Activated CD4-positive, alpha-beta T cell treated with anti-CD3 and anti-CD28 coated beads, Interleukin-2, amount 10 ng/mL, durations not matched to agents 7 days and 5 days (primary cell): ENCODE data around the gene MACROD1. TPM values are rescaled to one million over a fixed set of nuclear protein-coding genes. Genes with fewer than 3 reads are reported as not detected.
"Not testable (repeated sequence)": the region's sequence is repeated elsewhere in the genome, so short reads cannot be mapped to it uniquely, and the experiment has no call there.

ENCODE experiments used
- CTCF ChIA-PET: fragments of 350-600 bp; sonication (Branson Sonifier 250); formaldehyde crosslinking; loops from one replicate; lab custom pipeline; 2021; ENCODE audit warnings: antibody characterized with exemption; lab: Charles Lee
- POLR2A ChIA-PET: fragments of 350-600 bp; sonication (Branson Sonifier 250); formaldehyde crosslinking; loops from one replicate; lab custom pipeline; 2021; ENCODE audit warnings: antibody characterized with exemption; lab: Charles Lee
- DNase-seq: peaks from one replicate; pipeline ENCODE4 v3.0.0-alpha.2; 2020
- H3K27ac Mint-ChIP-seq: one replicate; pipeline ENCODE4 v1.8.0; 2021; ENCODE audit warnings: mild to moderate bottlenecking, moderate library complexity, mixed read lengths
- H3K27me3 Mint-ChIP-seq: one replicate; pipeline ENCODE4 v1.8.0; 2021; ENCODE audit warnings: mixed read lengths
- H3K36me3 Mint-ChIP-seq: one replicate; pipeline ENCODE4 v1.8.0; 2021; ENCODE audit warnings: low read depth, mixed read lengths
- H3K4me1 Mint-ChIP-seq: one replicate; pipeline ENCODE4 v1.8.0; 2021; ENCODE audit warnings: mixed read lengths
- H3K4me3 Mint-ChIP-seq: one replicate; pipeline ENCODE4 v1.8.0; 2021; ENCODE audit warnings: mild to moderate bottlenecking, moderate library complexity, mixed read lengths
- H3K9me3 Mint-ChIP-seq: one replicate; pipeline ENCODE4 v1.8.0; 2021; ENCODE audit warnings: mixed read lengths
- total RNA-seq, 2 experiments: library from RNA; stranded (reverse); gene quantifications; one replicate each; pipeline ENCODE4 v1.2.3, GENCODE V29; 2021

Gene MACROD1
- total RNA-seq, 2 experiments from 2014 or later: 9.2 to 11.6 TPM

GRCh38 chr11:63969461-63969860 is 196.5 kb downstream of the MACROD1 start:
- ChIA-PET POLR2A (no interaction called here), CTCF (interaction anchor here (0.5 to 1.6 kb wide), 2 partner anchors 23 to 876 kb away, joined by 4 read pairs; no protein-coding TSS in a partner anchor)
- H3K36me3 Mint-ChIP-seq: peaks cover 9% of the 10 kb centered on the region
- DNase-seq: no peak
- peaks cover 4% of the 10 kb centered on the region for H3K27me3 Mint-ChIP-seq
- no peak overlapping the region for H3K27ac Mint-ChIP-seq
- H3K4me1 Mint-ChIP-seq: peaks cover 8% of the 10 kb centered on the region
- H3K9me3 Mint-ChIP-seq: peaks cover 2% of the 10 kb centered on the region
- H3K4me3 Mint-ChIP-seq: no peak overlapping the region

DNA sequence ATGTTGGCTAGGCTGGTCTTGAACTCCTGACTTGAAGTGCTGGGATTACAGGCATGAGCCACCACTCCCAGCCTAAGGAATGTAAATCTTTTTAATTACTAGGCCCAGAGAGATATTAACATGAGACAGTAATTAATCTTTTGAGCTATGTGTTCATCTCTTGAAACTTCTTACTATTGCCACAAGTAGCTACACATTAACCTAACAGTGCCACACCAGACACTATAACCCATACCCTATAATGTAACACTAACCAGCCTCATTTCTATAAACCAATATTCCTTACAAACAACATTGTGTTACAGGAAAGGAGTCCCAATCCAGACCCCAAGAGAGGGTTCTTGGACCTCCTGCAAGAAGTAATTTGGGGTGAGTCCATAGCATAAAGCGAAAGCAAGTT is 199.5 kb downstream of the MACROD1 start:
- no peak overlapping the region for H3K27ac Mint-ChIP-seq
- H3K27me3 Mint-ChIP-seq: peaks cover 2% of the 10 kb centered on the region
- DNase-seq: no peak
- no peak overlapping the region for H3K4me3 Mint-ChIP-seq
- no peaks in the 10 kb centered on the region for H3K36me3 Mint-ChIP-seq
- no peaks in the 10 kb centered on the region for H3K9me3 Mint-ChIP-seq
- peaks cover 8% of the 10 kb centered on the region for H3K4me1 Mint-ChIP-seq
- POLR2A ChIA-PET: no interaction called here
- CTCF ChIA-PET: interaction anchor here (1.7 kb wide), 1 partner anchor 9 kb away, joined by 7 read pairs; no protein-coding TSS in a partner anchor

DNA sequence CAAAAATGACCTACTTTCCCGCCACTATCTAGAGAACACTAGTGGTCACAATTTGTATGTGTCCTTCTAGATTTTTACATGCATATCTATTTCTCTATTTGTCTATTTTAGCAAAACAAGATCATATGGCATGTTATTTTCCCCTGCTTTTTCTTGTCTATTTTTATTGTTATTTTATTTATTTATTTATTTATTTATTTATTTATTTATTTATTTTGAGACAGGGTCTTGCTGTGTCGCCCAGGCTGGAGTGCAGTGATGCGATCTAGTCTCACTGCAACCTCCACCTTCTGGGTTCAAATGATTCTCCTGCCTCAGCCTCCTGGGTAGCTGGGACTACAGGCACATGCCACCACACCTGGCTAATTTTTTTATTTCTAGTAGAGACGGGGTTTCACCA is 202.0 kb downstream of the MACROD1 start:
- peaks cover 20% of the 10 kb centered on the region for H3K4me1 Mint-ChIP-seq
- H3K27me3 Mint-ChIP-seq, H3K4me3 Mint-ChIP-seq, CTCF ChIA-PET, H3K9me3 Mint-ChIP-seq, POLR2A ChIA-PET, H3K27ac Mint-ChIP-seq, H3K36me3 Mint-ChIP-seq, DNase-seq: not testable (repeated sequence)

- H3K4me1 Mint-ChIP-seq: peaks cover 26% of the 10 kb centered on the region
- H3K36me3 Mint-ChIP-seq: no peaks in the 10 kb centered on the region
- ChIA-PET CTCF (interaction anchor here (0.5 to 3.0 kb wide), 6 partner anchors 10 to 95 kb away, joined by 3 to 13 read pairs (median 4); no protein-coding TSS in a partner anchor), POLR2A (no interaction called here)
- H3K27ac Mint-ChIP-seq: no peak overlapping the region
- no peak overlapping the region for H3K4me3 Mint-ChIP-seq
- DNase-seq: peak; percentile 37
- no peaks in the 10 kb centered on the region for H3K27me3 Mint-ChIP-seq
- H3K9me3 Mint-ChIP-seq: no peaks in the 10 kb centered on the region
These were observed 204.1 kb downstream of the MACROD1 start for GRCh38 chr11:63961608-63962412.

GRCh38 chr11:63958008-63958407 is 207.9 kb downstream of the MACROD1 start:
- POLR2A ChIA-PET: no interaction called here
- no peak overlapping the region for H3K27ac Mint-ChIP-seq

GRCh38 chr11:63952570-63952969 is 213.3 kb downstream of the MACROD1 start:
- POLR2A ChIA-PET: interaction anchor here (0.5 kb wide), 1 partner anchor 26 kb away, joined by 3 read pairs; no protein-coding TSS in a partner anchor

More at GRCh38 chr11:63958008-63958407, 207.9 kb downstream of the MACROD1 start:
- H3K36me3 Mint-ChIP-seq: peaks cover 25% of the 10 kb centered on the region
- peaks cover 29% of the 10 kb centered on the region for H3K4me1 Mint-ChIP-seq
- H3K4me3 Mint-ChIP-seq: no peak overlapping the region
- H3K9me3 Mint-ChIP-seq: no peaks in the 10 kb centered on the region
- DNase-seq: no peak
- no peaks in the 10 kb centered on the region for H3K27me3 Mint-ChIP-seq
- CTCF ChIA-PET: interaction anchor here (1.2 to 2.2 kb wide), 3 partner anchors 9 to 12 kb away, joined by 3 to 8 read pairs (median 7); no protein-coding TSS in a partner anchor

DNA sequence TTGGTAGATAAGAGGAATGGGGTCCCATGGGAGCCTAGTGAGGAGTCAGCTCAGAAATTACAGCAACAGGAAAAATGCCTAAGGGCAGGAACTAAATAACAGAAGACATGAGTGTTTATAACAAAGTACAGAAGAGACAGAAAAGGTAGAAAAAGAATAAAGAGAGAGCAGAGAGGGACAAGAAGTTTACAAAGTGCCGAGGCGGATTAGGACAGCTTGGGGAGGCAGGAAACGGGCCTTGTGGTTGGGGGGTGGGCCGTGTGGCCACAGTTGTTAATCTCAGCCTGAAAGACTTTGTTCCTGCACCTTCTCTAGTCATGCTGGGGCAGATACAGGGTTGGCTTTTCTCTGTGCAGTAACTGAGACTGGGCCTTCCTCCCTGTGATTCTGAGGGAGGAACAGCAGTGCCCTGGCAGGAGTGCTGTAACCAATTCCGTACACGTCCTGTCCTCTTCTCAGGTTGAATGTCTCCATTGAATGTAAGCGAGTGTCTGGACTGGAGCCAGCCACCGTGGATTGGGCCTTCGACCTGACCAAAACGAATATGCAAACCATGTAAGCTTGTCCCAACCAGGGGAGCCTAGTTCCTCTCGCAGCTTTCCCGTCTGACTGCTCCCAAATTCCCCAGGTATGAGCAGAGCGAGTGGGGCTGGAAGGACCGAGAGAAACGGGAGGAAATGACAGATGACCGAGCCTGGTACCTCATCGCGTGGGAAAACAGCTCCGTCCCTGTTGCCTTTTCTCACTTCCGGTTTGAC is 214.0 kb downstream of the MACROD1 start:
- Mint-ChIP-seq H3K36me3 (peaks cover 46% of the 10 kb centered on the region), H3K27me3 (no peaks in the 10 kb centered on the region), H3K9me3 (no peaks in the 10 kb centered on the region), H3K4me3 (peak overlapping the region; percentile 55), H3K4me1 (peaks cover 29% of the 10 kb centered on the region), H3K27ac (peak overlapping the region; percentile 83)
- POLR2A ChIA-PET: interaction anchor here (0.5 kb wide), 1 partner anchor 27 kb away, joined by 3 read pairs; no protein-coding TSS in a partner anchor
- CTCF ChIA-PET: interaction anchor here (0.6 to 2.2 kb wide), 6 partner anchors 9 to 233 kb away, joined by 3 to 13 read pairs (median 4); no protein-coding TSS in a partner anchor
- DNase-seq: peak; percentile 63

More at GRCh38 chr11:63952570-63952969, 213.3 kb downstream of the MACROD1 start:
- no peaks in the 10 kb centered on the region for H3K27me3 Mint-ChIP-seq
- no peak for DNase-seq
- H3K4me3 Mint-ChIP-seq: peak overlapping the region; percentile 55
- H3K9me3 Mint-ChIP-seq: no peaks in the 10 kb centered on the region
- CTCF ChIA-PET: interaction anchor here (1.6 to 2.2 kb wide), 4 partner anchors 9 to 48 kb away, joined by 4 to 13 read pairs (median 5); no protein-coding TSS in a partner anchor
- H3K27ac Mint-ChIP-seq: peak overlapping the region; percentile 83
- peaks cover 43% of the 10 kb centered on the region for H3K36me3 Mint-ChIP-seq
- peaks cover 31% of the 10 kb centered on the region for H3K4me1 Mint-ChIP-seq

Other genes with a start within 250 kb of the MACROD1 start
- gene RCOR2, start 248.9 kb downstream of the MACROD1 start, total RNA-seq: under 1 TPM; 0.12 to 0.40 TPM
- 10 to 100 TPM; 30.4 to 33.6 TPM for gene NAA40, start 227.1 kb downstream of the MACROD1 start, total RNA-seq
- gene COX8A, start 191.5 kb downstream of the MACROD1 start, total RNA-seq: 100 to 1,000 TPM; 451 to 462 TPM
- gene OTUB1, start 179.7 kb downstream of the MACROD1 start, total RNA-seq: 100 to 1,000 TPM in 1 of 2 experiments, 10 to 100 TPM in 1; 94.8 to 102 TPM
- gene FLRT1, start 130.2 kb downstream of the MACROD1 start, total RNA-seq: not detected
- gene STIP1, start 20.1 kb upstream of the MACROD1 start, total RNA-seq: 100 to 1,000 TPM; 211 to 213 TPM
- 100 to 1,000 TPM; 190 to 207 TPM for gene FERMT3, start 40.6 kb upstream of the MACROD1 start, total RNA-seq
- 10 to 100 TPM; 20.0 to 26.5 TPM for gene TRPT1, start 60.1 kb upstream of the MACROD1 start, total RNA-seq
- 10 to 100 TPM; 70.2 to 82.1 TPM for gene NUDT22, start 60.2 kb upstream of the MACROD1 start, total RNA-seq
- 10 to 100 TPM; 39.5 to 40.5 TPM for gene DNAJC4, start 64.4 kb upstream of the MACROD1 start, total RNA-seq
- gene VEGFB, start 68.5 kb upstream of the MACROD1 start, total RNA-seq: 10 to 100 TPM; 51.1 to 60.3 TPM
- gene FKBP2, start 75.0 kb upstream of the MACROD1 start, total RNA-seq: 10 to 100 TPM; 21.9 to 24.8 TPM
- 10 to 100 TPM; 81.1 to 86.0 TPM for gene PPP1R14B, start 80.8 kb upstream of the MACROD1 start, total RNA-seq
- gene PLCB3, start 85.4 kb upstream of the MACROD1 start, total RNA-seq: 10 to 100 TPM; 11.6 to 12.4 TPM
- gene BAD, start 118.6 kb upstream of the MACROD1 start, total RNA-seq: 10 to 100 TPM; 32.0 to 34.2 TPM
- 10 to 100 TPM; 24.6 to 32.2 TPM for gene GPR137, start 119.7 kb upstream of the MACROD1 start, total RNA-seq
- not detected for gene KCNK4, start 125.2 kb upstream of the MACROD1 start, total RNA-seq
- not detected for gene CATSPERZ, start 134.2 kb upstream of the MACROD1 start, total RNA-seq
- 10 to 100 TPM; 24.8 to 32.0 TPM for gene ESRRA, start 139.4 kb upstream of the MACROD1 start, total RNA-seq
- gene TRMT112, start 151.4 kb upstream of the MACROD1 start, total RNA-seq: 100 to 1,000 TPM; 160 to 171 TPM
- 100 to 1,000 TPM in 1 of 2 experiments, 10 to 100 TPM in 1; 97.4 to 106 TPM for gene PRDX5, start 152.0 kb upstream of the MACROD1 start, total RNA-seq
- gene CCDC88B, start 174.1 kb upstream of the MACROD1 start, total RNA-seq: 100 to 1,000 TPM; 103 to 127 TPM
- gene RPS6KA4, start 193.0 kb upstream of the MACROD1 start, total RNA-seq: 10 to 100 TPM; 31.0 to 43.0 TPM